H1 (cell line): ENCODE measurements around the gene MATN1. TPM values are rescaled to one million over a fixed set of nuclear protein-coding genes. Genes with fewer than 3 reads are reported as not detected.

ENCODE experiments used
- BCL11A ChIP-seq, 2 experiments: IDR thresholded peaks; one replicate each; pipeline ENCODE4 v1.6.1; 2011; ENCODE audit warnings: low read depth in 2 of 2, low read length in 2 of 2, mild to moderate bottlenecking in 2 of 2
- CBX5 ChIP-seq: fragments of 300-800, 300-1000 bp; sonication (generic); IDR thresholded peaks from 2 replicates; pipeline ENCODE4 v1.7.1; 2016; ENCODE audit warnings: antibody characterized with exemption, low read length, low read depth
- CEBPB ChIP-seq: IDR thresholded peaks from 2 replicates; pipeline ENCODE4 v1.6.1; 2012; ENCODE audit warnings: low read depth, low read length
- EGR1 ChIP-seq: IDR thresholded peaks from 2 replicates; pipeline ENCODE4 v1.6.1; 2011; ENCODE audit warnings: low read depth, low read length, borderline replicate concordance
- EP300 ChIP-seq, 2 experiments: IDR thresholded peaks; 1 replicate in 1 of 2; 2 replicates in 1 of 2; pipeline ENCODE4 v1.6.1; 2011 to 2012; ENCODE audit warnings: low read depth in 2 of 2, low read length in 2 of 2, mild to moderate bottlenecking in 2 of 2, borderline replicate concordance in 1 of 2, inconsistent platforms in 1 of 2, moderate library complexity in 1 of 2
- NANOG ChIP-seq: IDR thresholded peaks from 2 replicates; pipeline ENCODE4 v1.6.1; 2011; ENCODE audit warnings: low read length, low read depth, mild to moderate bottlenecking, inconsistent platforms; ENCODE audit not compliant: insufficient read depth, poor library complexity, severe bottlenecking
- RXRA ChIP-seq: IDR thresholded peaks from 2 replicates; pipeline ENCODE4 v1.6.1; 2011; ENCODE audit warnings: low read depth, mild to moderate bottlenecking, low read length, moderate library complexity; ENCODE audit not compliant: insufficient read depth
- SRF ChIP-seq: IDR thresholded peaks from 2 replicates; pipeline ENCODE4 v1.6.1; 2011; ENCODE audit warnings: mild to moderate bottlenecking, low read depth, low read length, moderate library complexity
- TEAD4 ChIP-seq: IDR thresholded peaks from 2 replicates; pipeline ENCODE4 v1.6.1; 2012; ENCODE audit warnings: low read depth, low read length, inconsistent platforms, mixed read lengths
- polyA plus RNA-seq, 7 experiments: library from polyadenylated mRNA; depleted of rRNA in 3 of 7; stranded (reverse) in 5 of 7; unstranded in 2 of 7; fragments of >200 nt in 5 of 7; fragments of 200-250 nt in 2 of 7; gene quantifications; 1 replicate in 5 of 7; 2 replicates in 1 of 7; 4 replicates in 1 of 7; pipeline versions ENCODE4 v1.2.1 to v1.2.3, GENCODE V29; 2011 to 2013; ENCODE audit warnings: missing spikeins in 2 of 7, mixed read lengths in 2 of 7
- total RNA-seq: library from RNA; stranded (reverse); fragmentation: NEBNext Ultra II Directional; extraction: Animal tissue kit (Norgen Biotek cat#: 25700); gene quantifications from 2 replicates; pipeline ENCODE4 v1.2.1, GENCODE V29; 2021
- TF ChIP-seq, protein P1 (sequence below), 3 experiments: IDR thresholded peaks; 1 replicate in 2 of 3; 2 replicates in 1 of 3; pipeline versions ENCODE4 v1.5.1 to v1.6.1; 2011; ENCODE audit warnings: low read length in 3 of 3, mild to moderate bottlenecking in 3 of 3, inconsistent platforms in 2 of 3, low read depth in 1 of 3, moderate library complexity in 1 of 3; ENCODE audit not compliant: insufficient read depth in 1 of 3; ENCODE audit errors: control extremely low read depth in 1 of 3
- TF ChIP-seq, protein P2 (sequence below): IDR thresholded peaks from 2 replicates; pipeline ENCODE4 v1.6.1; 2011; ENCODE audit warnings: low read length, improper control_type of control experiment

Gene MATN1
- total and polyA plus RNA-seq, 2 of the 8 experiments (the other 6 are each of a cell fraction or from before 2014, with no cell fraction given), result 0.12 to 0.28 TPM

DNA sequence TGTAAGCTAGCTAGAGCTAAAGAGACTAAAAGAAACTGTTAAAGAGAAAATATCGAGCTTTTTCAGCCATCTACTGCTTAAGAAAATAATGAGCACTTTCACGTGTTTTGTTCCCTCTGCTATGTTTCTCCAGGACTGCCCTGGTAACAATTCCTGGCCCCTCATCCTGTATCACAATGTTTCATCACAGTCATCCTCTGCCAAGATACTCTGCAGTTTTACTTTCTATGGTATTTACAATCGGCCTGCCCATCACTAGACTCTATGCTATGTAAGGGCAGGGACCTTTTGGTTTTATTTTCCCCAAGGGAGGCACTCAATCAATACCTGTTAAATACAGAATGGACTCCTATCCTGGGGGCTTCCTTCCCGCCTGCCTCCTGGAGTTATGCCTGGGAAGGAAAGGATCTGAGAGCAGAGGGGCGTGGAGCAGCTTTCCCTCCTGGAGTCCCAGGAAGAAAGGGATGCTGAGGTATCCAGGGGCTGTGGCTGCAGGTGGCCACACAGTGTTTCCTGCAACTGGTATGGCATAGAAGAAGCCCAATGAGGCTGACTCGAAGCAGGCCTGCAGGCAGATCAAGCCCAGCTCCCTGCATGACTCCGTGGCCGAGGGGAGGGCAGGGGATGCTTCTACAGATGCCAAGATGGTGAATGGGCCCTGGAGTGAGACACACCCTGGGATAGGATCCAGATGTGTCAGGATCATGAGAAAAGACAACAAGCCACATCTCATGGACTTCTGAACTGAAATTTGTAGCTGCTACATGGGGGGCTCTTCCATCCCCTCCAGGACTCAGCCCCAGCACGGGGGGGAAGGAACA lies 52.9 kb downstream of the MATN1 start (continued):
- TF ChIP-seq, protein P1, sequence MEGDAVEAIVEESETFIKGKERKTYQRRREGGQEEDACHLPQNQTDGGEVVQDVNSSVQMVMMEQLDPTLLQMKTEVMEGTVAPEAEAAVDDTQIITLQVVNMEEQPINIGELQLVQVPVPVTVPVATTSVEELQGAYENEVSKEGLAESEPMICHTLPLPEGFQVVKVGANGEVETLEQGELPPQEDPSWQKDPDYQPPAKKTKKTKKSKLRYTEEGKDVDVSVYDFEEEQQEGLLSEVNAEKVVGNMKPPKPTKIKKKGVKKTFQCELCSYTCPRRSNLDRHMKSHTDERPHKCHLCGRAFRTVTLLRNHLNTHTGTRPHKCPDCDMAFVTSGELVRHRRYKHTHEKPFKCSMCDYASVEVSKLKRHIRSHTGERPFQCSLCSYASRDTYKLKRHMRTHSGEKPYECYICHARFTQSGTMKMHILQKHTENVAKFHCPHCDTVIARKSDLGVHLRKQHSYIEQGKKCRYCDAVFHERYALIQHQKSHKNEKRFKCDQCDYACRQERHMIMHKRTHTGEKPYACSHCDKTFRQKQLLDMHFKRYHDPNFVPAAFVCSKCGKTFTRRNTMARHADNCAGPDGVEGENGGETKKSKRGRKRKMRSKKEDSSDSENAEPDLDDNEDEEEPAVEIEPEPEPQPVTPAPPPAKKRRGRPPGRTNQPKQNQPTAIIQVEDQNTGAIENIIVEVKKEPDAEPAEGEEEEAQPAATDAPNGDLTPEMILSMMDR (IDR thresholded peaks at IDR 0.05; ENCODE audit: control extremely low read depth in 1 of 3, insufficient read depth in 1 of 3, low read depth in 1 of 3, low read length in 3 of 3), result no peak
- TF ChIP-seq EP300 (IDR thresholded peaks at IDR 0.05; ENCODE audit: borderline replicate concordance in 1 of 2, low read depth in 2 of 2, low read length in 2 of 2) (no peak), CBX5 (no peak), BCL11A (IDR thresholded peaks at IDR 0.05; ENCODE audit: low read depth in 2 of 2, low read length in 2 of 2) (no peak), NANOG (no peak), RXRA (no peak), EGR1 (no peak), TEAD4 (no peak), CEBPB (no peak), SRF (no peak)
- TF ChIP-seq, protein P2, sequence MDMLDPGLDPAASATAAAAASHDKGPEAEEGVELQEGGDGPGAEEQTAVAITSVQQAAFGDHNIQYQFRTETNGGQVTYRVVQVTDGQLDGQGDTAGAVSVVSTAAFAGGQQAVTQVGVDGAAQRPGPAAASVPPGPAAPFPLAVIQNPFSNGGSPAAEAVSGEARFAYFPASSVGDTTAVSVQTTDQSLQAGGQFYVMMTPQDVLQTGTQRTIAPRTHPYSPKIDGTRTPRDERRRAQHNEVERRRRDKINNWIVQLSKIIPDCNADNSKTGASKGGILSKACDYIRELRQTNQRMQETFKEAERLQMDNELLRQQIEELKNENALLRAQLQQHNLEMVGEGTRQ, result no peak
- TF ChIP-seq, all 59 proteins: peak for 0
